ENCODE results near the gene HDAC5.
"Not testable (repeated sequence)": the region's sequence is repeated elsewhere in the genome, so short reads cannot be mapped to it uniquely, and the experiment has no call there.

HDAC5 gene

DNA sequence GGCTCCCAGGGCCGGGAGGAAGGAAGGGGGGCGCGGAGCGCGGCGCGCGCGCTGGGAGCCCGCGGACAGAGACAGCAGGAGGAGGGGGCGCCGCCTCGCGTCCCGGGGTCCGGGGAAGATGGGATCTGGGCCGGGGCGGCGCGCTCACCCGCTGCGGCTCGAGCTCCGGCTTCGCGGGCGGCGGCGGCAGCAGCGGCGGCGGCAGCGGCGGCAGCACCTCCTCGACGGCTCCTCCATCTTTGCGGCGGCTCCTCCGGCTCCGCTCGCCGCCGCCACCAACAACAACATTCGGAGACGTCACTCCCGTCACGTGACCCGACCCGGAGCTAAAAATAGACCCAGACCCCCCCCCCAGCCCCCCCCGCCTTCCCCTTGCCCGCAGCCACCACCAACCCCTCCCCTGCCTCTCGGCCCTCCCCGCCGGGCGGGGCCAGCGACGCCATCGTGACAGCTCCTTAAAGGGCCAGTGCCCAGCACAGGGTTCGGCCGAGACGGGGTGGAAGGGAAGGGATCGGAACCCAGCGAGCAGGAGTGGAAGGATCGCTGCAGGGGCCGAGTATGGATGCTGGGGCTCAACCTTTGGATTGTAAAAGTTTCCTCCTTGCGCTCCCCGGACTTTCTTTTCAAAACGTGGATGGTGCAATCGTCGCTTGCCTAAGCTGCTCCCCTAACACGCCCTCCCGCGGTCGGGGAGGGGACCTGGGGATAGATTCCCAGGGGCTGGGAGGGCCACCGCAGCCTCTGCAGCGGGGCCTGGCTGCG, at the start of gene HDAC5:
TSS of gene HDAC5 (minus strand) at position 286 of the 762 bp plus-strand sequence. CDS start 6,126 bp downstream, outside the sequence.
- FAIRE-seq = no peak

DNA sequence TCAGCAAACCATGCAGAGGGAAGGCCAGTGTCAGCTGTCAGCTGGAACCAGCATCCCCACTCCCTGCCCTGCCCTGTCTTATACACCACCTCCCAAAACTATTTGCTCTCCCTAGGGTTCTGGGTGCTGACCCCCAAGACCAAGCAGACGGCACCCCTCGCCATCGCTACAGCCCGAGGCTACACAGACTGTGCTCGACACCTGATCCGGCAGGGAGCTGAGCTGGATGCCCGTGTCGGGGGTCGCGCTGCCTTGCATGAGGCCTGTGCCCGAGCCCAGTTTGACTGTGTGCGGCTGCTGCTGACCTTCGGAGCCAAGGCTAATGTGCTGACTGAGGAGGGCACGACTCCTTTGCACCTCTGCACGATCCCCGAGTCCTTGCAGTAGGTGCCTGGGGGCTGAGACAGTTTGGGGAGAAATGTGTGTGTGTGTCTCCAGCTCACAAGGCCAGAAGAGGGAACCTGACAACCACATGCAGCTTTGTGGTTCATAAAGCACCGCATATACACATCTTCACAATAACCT, 48.6 kb upstream of the HDAC5 start:
- no peak for FAIRE-seq

DNA sequence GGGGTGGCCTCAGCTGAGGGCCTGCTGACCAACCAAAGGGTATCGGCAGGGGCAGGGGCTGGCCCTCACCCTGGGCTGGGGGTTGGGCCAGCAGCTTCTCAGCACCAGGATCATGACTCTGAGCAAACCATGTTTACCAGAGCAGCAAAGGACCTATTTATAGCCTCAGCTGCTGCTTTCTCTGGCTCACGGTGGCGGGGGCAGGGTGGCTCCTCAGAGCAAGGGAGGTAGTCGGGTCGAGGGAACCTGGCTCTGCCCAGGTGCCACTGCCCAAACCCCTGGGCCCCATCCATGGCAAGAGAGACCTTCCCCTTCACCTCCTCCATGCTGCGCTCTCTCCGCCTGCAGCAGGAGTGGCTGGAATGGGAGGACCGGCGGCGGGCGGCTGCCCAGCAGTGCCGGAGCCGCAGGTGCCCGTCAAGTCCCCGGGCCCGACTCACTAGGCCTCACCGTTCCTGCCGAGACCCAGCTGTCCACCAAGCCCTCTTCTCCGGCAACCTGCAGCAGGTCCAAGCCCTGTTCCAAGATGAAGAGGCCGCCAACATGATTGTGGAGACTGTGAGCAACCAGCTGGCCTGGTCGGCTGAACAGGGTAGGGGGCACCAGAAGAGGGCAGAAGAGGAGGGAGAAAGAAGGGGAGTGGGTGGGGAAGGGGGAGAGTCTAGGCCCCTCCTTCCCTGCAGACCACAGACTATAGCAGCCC, 47.2 kb upstream of the HDAC5 start, which contains the start of gene ASB16:
TSS of gene ASB16 (plus strand) at position 206 of the 703 bp plus-strand sequence. CDS start at position 292, 86 bp downstream.
- FAIRE-seq = no peak

DNA sequence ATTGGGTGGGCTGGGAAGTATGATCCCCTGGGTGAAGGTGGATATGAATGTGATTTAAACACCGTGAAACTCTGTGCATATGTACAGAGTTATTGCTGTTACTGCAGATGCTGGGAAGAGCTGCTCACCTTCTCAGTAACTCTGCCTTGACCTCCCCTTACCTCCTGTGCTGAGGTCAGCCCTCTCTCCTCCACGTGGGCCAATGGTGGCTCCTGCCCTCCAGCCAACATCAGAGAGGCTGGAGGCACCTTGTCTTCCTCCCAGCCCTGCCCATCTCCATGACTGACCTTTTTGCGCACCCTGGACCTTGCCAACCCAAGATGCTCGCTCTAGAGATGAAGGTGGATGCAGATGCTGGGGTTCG, 46.7 kb upstream of the HDAC5 start:
- FAIRE-seq = no peak

DNA sequence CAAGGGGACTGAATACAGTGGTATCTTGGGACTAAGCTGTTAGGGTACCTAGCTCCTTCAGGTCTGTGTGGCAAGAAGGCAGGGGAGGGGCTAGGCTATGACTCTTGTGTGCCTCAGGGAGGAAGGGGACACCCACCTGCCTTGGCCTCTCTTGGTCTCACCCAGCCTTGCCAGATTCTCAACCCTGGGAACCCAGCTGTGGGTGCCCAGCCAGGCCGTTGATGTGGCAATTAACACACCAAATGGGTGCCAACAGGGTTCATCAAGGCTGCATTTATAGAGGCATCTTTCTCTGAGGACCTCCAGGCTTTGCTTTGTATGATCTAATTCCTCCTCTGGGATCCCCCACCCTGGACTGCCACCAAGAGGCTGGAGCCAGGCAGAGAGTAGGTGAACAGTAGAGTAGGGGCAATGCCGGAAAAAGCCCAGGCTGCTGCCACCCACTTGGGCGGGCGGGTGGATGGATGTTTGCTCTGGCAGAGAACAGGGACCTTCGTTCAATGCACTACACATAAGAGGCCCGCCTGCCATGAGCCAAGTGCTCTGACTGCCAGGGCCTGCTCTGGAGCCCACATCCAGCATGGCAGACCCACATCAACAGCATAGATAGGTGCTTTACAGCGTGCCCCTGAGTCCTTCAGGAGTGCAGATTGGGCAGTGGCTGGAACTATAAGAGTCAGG, 43.9 kb upstream of the HDAC5 start:
- FAIRE-seq = no peak

DNA sequence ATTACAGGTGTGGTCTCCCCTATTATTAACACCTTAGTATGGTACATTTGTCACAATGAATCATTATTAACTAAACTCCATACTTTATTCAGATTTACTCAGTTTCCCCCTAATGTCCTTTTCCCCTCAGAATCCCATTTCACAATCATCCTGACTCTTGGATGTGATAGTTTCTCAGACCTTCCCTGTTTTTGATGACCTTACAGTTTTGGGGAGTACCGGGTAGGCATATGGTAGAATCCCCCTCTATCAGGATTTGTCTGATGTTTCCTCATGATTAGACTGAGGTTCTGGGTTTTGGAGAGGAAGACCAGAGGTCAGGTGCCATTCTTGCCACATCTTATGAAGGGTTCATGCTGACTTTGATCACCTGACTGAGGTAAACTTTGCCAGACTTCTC, 41.0 kb upstream of the HDAC5 start:
- no peak for FAIRE-seq

DNA sequence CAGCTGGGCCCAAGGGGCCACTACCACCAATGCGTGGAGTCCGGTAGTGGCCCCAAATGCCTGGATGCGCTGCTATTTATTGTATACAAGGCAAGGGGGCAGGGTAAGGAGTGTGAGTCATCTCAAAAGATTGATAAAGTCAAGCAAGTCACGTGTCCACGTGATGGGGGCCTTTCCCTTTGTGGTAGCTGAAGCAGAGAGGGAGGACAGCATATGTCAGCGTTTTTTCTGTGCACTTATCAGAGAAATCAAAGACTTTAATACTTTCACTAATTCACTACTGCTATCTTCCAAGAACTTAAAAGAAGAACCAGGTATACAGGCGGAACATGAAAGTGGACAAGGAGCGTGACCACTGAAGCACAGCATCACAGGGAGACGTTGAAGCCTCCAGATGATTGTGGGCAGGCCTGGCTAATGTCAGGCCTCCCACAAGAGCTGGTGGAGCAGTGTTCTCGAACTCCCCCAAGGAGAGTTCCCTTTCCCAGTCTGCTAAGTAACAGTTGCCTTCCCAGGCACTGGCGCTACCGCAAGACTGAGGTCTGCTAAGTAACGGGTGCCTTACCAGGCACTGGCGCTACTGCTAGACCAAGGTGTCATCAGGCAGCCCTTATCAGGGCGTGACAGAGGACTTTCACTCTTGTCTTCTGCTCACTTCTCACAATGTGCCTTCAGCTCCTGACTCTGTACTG, 36.2 kb upstream of the HDAC5 start:
- FAIRE-seq = no peak

DNA sequence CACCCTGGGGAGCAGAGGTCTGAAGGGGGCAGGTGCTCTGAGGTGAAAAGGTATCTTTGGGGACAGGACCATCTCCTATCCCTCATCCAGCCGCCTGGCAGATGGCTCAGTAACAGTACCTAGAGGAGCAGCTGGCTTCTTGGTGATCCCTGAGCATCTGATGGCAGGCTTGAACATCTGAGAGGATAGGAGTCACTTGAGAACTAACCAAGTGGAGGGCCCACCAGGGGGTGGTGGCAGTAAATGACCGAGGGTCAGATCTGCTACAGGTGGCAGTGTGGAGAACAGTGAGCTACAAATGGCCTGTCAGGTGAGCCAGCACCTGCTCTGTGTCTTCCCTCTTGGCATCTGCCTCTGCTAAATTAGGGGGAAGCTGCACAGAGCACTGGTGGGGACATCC, 32.0 kb upstream of the HDAC5 start:
- FAIRE-seq = no peak

DNA sequence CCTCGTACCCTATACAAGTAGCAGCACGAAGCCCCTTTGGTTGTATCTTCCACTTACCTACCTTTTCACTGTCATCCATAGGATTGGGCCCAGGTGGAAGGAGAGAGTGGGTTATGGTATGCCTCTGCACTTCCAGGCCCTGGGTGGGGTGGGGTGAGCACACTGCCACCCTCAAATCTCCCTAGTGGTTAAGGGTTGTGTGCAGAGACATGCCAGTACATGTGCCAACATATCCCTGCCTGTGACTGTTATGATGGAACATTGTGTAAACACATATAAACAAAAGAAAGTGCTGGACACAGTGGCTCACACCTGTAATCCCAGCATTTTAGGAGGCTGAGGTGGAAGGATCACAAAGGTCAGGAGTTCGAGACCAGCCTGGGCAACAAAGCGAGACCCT, 29.4 kb upstream of the HDAC5 start:
- FAIRE-seq = no peak

DNA sequence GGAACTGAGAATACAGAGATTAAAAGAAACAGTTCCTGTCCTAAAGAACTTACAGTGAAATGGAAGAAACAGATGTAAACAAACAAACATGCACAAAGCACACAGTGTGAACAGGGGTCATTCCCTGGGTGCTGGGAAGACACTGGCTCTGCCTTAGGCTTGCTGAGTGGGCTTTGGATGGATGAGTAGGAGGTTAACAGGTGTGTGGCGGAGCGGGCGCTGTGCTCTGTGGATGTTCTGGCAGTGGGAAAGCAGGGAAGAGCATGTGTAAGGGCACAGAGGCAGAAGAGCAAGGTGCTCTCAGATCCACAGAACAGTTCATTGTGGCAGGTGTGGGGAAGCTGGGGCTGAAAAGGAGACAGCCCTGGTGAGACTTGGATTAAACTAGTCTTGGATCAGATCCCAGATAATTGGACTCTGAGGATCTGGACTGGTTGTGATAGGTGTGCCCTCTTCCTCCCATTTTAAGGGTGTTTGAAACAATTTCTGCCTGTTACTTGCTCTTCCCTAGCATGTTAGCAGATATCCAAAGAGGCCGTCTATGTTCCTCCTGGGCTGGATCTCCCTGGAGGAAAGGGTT, 26.4 kb upstream of the HDAC5 start:
- no peak for FAIRE-seq

DNA sequence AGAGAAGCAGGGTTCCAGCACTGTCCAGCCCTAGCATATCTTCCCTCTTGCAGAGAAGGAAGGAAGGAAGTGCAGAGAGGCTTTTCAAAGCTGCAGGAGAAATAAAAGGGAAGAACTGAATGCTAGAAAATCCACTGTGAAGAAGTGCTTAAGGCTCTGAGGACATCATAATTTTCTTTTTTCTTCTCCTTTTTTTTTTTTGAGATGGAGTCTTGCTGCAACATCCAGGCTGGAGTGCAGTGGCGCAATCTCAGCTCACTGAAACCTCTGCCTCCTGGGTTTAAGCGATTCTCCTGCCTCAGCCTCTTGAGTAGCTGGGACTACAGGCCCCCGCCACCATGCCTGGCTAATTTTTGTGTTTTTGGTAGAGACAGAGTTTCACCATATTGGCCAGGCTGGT, 25.6 kb upstream of the HDAC5 start:
- FAIRE-seq = not testable (repeated sequence)

DNA sequence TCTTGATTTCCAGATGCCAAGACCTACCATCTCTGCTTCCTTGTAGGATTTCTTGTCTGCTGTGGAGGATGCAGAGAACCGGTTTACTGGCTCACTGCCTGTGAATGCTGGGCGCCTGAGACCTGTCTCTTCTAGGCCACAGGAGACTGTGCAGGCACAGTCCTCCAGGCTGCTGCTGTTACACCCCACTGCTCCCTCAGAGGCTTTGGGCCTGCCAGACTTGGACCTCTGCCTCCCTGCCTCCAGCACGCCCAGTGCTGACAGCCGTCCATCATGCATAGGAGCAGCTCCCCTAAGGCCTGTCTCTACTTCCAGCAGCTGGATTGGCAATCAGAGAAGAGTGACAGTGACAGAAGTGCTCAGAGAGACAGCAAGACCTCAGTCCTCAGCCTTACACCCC, 24.4 kb upstream of the HDAC5 start:
- FAIRE-seq = no peak

DNA sequence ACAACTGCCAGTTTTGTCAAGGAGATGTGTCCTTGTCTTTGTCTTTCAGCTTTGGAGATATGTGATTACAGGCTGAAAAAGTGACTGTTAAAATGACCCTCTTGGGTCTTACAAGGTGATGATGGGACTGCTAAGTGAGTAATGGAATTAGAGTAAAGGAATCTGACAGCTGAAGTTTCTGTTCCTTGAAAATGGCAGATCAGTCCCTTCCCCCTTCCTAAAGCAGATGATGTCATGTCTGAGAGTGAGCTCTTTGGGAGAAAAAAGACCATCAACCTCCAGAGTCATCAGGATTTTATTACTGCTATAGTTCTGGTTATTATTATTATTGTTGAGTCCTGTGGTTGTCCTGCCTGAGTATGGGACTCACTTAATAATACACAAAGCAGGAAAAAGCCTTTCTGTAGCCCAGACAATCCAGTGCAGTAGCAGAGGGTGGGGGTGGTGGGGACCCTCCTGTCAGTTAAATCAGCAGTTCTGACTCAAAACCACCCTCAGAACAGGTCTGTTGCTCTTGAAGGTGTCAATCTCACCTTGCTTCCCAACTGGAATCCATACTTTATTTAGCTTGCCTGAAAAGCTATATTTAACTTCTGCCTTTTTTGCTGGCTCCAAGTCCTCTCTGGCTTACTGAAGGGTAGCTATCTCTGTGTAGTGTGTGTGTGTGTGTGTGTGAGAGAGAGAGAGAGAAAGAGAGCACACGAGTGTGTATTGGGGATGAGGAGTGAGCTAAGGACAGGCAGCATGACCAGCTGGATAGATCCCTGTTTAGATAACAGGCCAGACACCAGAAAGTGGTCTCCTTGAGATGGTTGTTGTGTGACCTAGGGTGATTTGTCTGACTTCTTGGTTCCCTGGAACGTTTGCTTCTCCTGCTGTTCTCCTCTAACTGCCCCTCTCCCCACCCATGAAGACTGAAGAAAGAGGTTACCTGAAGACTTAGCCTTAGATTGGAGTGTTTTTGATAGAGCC, 23.2 kb upstream of the HDAC5 start:
- no peak for FAIRE-seq

DNA sequence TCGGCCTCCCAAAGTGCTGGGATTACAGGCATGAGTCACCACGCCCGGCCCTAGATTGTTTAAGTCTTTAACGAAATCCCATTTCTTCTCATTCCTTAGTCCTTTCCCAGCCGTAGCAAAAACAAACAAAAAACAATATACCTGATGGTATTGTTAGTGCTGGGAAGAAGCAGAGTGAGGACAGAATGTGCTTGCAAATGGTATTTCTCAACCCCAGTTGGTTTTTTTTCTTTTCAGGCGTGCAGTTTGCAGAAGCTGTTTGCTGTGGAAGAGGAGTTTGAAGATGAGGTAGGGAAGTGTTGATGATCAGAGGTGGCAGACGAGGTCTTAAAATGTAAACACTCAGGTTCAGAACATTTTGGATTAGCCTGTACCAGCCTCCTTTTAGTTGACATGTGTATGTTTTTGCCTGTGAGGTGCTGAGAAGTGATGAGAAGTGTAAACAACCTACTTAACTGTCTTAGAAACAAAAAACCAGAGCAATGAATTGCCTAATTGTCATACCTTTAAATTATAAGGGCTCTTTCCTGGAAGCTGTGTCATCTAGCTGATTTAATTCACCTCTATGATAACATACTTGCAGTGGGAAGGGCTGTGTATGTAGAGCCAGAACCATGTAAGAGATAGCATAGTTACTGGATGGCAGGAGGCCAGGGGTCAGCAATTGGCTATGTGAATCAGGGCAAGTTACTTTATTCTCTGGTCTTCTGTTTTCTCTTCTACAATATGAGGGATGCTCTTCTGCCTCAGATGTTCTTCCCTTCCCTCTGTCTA, 21.7 kb upstream of the HDAC5 start:
- FAIRE-seq = no peak

DNA sequence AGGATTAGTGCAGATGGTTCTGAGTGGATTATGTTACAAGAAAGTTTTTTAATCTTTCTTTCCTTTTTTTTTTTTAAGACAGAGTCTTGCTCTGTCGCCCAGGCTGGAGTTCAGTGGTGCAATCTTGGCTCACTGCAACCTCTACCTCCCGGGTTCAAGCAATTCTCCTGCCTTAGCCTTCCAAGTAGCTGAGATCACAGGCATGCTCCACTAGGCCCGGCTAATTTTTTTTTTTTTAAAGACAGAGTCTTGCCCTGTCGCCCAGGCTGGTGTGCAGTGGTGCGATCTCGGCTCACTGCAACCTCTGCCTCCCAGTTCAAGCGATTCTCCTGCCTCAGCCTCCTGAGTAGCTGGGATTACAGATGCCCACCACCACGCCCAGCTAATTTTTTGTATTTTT, 20.5 kb upstream of the HDAC5 start:
- FAIRE-seq = not testable (repeated sequence)

DNA sequence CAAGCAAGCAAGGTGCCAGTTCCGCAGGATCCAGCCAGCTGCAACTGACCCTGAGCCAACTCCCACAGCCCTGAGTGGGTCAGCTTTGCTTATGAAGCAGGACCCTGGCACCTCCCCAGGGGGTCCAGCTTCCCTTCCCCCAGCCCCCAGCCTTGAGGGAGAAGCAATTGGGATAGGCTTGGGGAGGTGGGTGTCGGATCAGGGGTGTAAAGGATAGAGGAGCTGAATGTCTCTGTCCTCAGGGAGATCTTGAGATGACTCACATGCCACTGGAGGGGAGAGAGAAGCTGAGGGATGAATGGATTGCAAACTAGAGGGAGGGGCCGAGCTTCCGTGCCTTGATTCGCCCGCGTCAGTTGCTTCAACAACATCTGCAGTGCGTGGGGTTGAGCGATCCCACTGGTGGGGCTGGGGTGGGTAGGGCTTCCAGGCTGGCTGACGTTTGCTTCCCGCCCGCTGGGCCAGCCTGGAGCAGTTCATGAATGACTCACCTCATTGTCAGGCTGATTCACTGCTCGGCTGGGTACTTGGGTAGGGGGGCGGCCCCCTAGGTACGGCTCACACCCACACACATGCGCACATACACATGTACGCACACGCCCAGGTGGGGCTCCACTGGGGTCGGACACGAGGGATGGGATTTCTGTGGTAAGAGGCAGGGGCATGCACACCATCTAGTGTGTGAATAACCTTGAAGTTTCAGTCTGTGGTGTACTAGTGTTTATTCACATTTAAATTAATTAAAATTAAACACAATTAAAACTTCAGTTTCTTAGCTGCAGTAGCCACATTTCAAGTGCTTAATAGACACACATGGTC, 14.7 kb upstream of the HDAC5 start:
- no peak for FAIRE-seq

DNA sequence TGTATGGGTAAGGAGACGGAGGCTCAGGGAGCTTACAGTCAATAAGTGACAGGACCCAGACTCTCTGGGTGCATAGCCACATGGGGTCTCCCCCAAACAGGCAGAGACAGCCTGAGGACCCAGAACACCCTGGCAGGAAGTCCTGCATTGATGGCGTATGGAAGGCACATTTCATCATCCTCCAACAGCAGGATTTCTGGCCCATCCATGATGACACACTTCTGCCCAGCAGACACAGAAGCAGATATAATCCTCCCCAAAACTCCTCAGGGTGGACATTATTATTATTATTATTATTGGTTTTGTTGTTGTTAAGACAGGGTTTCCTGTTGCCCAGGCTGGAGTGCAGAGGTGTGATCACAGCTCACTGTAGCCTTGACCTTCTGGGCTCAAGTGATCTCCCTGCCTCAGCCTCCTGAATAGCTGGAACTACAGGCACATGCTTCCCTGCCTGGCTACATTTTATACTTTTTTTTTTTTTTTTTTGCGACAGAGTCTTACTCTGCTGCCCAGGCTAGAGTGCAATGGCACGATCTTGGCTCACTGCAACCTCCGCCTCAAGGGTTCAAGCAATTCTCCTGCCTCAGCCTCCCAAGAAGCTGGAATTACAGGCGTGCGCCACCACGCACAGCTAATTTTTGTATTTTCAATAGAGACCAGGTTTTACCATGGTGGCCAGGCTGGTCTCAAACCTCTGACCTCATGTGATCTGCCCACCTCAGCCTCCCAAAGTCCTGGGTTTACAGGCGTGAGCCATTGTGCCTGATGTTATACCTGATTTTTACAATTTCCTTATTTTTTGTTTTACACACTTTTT, 11.5 kb upstream of the HDAC5 start:
- FAIRE-seq = no peak

DNA sequence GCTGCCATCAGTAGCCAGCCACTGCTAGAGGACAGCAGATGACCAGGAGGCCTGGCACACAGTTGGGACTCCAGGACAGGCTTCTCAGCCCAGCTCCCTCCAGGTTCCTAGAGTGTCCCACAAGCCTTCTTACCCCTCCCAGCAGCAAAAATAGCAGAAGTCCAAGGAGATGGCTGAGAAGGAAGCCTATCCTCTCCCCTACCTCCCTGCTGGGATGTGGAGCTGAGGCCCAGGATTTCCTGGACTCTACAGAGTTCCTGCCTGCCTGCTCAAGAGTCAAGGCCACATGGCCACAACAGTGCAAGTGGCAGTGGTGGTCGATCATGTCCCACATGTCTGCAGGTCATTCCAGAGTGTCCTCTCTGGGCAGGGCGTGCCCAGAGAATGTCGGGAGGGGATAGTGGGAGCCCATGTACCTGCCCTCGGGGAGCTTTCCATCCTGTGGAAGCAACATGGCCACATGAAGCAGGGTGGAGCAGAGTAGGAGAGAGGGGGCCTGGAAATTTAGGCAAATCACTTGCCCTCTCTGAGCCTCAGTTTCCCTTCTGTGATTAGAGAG, 10.6 kb upstream of the HDAC5 start:
- no peak for FAIRE-seq

Data from TTC549 (cell line).